GM21825 (cell line): ENCODE results near the gene AWAT2.

Experiments used
- ATAC-seq: cut with Tn5 transposase; IDR thresholded peaks from one replicate; pipeline ENCODE4 v1.9.1; 2021; ENCODE audit warnings: mild to moderate bottlenecking, moderate library complexity; ENCODE audit not compliant: unreplicated experiment

AWAT2 gene

DNA sequence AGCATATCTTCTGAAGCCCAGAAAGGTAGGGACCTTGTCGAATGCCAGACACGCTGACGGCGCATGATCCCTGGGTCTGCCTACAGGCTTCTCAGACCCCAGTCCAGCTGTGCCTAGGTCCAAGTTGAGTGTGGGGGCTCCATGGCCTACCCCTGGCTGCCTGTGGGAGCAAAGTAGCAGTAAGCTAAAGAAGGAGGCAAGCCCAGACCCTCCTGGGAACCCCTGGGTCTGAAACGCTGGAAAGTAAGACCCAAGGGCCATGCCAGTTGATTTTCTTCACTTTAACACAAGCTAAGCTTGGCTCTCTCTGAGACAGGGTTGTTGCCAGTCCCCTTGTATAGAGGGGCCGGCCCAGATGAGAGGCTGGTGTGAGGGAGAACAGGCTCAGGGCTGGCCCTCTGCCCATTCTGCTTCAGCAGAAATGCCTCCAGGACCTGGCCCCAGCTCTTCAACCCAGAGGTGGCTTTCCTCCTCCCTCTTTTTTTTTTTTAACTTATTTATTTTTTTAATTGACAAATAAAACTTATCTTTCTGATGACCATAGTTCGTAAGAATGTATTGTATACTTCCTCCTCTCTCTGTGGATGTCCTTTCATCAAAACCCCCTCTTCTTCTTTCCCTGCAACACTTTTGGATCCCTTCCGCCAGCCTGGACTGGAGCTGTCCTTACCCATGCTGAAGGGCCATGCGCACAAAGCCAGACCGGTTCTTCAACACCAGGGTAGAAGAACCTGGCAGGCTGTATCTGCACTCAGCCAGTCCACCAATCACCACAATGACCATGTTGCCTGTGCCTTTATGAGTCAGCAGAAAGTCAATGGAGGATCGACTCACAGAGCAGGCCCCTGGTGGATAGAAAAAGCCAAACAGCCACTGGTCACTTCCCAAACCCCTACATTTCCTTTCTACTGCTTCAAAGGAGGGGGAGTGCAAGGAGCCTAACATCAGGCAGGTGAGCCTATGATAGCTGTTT, 7.1 kb downstream of the AWAT2 start:
- no peak for ATAC-seq

DNA sequence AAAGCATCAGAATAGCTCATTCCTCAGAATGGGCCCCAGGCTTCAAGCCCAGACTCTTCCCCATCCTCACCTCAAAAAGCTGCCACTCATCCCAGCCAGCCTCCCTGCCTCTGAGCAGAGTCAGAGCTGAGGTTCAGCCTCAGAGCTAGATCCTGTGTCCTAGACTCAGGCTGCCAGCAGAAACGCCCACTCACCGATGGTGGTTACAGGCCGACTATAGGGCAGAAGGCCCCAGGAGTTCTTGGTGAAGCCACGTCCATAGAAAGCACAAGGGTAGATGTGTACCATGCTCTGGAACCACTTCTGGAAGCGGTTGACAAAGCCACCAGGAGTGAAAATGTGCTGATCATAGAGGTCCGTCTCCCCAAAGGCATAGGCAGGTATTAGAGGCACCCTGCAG, 7.7 kb downstream of the AWAT2 start:
- no peak for ATAC-seq

- ATAC-seq, result no peak
Observed at GRCh38 chrX:70039758-70040157, 10.0 kb downstream of the AWAT2 start.

GRCh38 chrX:70038951-70039350, 10.8 kb downstream of the AWAT2 start:
- ATAC-seq, result no peak

GRCh38 chrX:70038515-70038914, 11.2 kb downstream of the AWAT2 start:
- ATAC-seq, result no peak

DNA sequence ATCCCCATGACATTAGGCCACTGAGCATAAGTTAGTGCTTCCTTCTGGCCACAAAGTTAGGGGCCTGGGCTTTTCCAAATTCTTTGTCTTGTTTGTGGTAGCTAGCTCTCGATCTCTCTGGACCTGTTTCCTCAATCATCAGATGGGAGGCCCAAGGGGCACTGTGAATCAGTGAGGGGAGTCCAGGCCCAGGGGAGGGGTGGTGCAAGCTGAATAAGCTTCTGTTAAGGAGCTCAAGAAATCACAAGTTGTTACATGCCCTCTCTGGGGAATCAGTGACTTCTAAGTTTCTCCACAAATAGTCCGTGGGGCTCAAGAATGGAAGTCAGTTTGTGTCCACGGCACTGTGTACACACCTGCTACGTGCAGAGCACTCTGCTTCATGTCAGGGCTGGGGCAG, 15.1 kb downstream of the AWAT2 start:
- ATAC-seq, result no peak

DNA sequence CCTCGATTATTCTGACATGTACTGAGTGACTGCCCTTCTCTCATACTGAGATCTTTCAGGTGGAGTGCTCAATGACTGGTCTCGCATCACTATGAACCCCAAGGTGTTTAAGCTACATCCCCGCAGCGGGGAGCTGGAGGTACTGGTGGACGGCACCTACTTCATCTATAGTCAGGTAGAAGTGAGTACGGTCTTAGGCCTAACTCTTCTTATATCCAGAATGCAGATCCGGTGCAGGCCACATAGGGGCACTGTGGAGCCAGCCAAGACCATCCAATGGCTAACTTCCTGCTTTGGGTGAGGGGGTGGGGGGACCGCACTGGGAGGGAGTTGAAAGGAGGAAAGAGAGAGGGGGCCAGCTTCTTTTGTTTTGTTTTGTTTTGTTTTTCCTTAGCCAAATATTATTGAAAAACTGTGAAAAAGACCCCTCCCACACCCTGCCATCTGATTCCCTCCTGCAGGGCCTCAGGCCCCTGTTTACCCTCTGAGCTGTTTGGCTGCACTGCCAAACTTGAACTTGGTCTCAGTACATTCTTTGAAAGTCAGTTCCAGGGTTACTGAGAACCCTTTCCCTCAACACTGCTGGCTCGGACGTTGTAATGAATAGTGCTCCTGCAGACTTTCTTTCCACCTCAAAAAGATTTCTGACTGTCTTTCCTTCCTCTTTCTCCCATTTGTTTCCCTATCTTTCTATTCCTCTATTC, 16.2 kb downstream of the AWAT2 start:
- ATAC-seq, result peak; percentile 76

- ATAC-seq, result no peak
Observed at GRCh38 chrX:70032792-70033191, 16.9 kb downstream of the AWAT2 start.

GRCh38 chrX:70030301-70030767, 19.4 kb downstream of the AWAT2 start:
- peak; percentile 50 for ATAC-seq

GRCh38 chrX:70029863-70030262, 19.9 kb downstream of the AWAT2 start:
- no peak for ATAC-seq

GRCh38 chrX:70026851-70027200, 22.9 kb downstream of the AWAT2 start:
- no peak for ATAC-seq

DNA sequence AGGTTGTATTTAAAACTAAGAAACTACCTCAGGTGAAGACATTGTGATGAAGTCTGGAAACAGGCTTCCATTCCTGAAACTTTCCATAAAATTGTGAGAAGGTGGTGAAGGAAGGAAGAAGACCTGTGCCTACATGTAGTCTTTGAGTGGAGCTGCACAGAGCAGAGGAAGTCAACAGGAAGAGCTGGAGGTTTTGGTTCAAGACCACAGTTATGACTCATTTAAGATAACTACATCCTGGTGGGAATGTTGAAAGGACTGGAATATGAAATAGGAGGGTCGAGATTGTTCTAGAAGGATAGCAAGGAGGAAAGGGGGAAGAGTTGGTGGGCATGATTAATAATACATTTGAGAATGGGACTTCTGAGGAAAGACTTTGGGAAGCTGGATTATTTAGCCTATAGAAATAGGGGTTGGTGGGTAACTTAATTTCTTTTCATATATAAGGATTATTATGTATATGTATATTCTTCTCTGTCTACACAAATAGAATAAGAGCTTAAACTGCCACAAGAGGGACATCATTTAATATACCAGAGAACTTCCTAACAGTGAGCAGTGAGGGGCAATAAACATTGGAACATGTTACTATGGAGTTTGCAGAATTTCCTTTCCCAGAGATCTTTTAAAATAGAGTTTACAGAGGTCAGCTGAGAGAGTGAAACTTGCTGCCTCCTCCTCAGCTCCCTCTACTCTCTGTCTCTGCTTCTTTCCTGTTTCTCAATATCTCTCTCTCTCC, 23.5 kb downstream of the AWAT2 start:
- ATAC-seq, result no peak

DNA sequence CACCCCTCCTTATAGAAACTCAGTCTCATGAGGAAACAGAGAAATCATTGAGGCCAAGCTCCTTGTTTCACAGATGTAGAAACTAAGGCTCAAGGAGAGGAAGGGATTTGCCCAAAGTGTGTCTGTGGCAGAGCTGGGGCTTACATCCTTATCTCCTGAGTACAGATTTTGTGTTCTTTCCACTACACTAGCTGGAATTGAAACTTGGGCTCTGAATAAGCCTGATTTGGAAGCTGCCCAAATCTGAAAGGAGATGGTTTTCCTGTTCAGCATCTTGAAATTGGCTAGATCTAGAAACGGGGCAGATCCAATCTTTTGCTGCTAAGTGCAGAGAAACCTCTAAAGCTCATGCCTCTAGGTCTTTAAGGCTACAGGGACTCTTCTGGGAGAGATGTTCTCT, 24.3 kb downstream of the AWAT2 start:
- no peak for ATAC-seq

GRCh38 chrX:70022616-70023015, 27.1 kb downstream of the AWAT2 start:
- no peak for ATAC-seq

- no peak for ATAC-seq
Observed at GRCh38 chrX:70016513-70016912, 33.2 kb downstream of the AWAT2 start.

DNA sequence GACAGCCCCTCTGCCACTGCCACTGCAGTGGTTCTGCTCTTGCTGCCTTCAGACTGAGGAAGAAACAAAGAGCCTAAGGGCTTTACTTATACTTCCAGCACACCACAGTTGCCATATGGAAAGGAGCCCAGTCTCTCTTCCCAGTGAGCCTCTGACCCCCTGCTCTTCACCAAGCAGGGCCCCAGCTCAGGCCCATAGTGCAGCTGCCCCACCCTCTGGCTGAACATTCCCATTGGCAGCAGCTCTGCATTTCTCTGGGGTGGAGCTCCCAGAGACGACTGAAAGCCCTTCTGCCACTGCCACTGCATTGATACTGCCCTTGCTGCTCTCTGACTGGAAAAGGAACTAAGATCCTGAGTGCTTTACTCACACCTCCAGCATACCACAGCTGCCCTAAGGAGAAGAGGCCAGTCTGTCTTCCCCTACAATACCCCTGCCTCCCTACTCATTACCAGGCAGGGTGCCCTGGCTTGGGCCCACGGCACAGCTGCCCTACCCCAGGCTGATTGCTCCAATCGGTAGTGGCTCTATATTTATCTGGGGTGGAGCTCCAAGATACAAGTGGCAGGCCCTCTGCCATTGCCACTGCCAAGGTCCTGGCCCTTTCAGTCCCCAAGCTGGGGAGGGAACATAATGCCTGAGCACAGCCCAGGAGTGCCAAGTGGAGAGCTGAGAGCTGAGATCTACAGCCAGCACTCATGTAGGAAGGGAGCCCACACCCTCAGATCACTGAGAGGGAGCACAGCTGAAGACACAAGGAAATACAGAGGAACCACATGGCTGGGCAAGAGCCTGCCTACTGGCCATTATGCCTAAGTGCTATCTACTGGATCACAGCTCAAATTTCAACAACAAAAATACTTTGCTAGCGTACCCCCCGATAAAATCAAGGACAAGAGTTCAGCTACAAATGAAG, 36.0 kb downstream of the AWAT2 start:
- no peak for ATAC-seq

GRCh38 chrX:70012756-70013155, 37.0 kb downstream of the AWAT2 start:
- no peak for ATAC-seq

- no peak for ATAC-seq
Observed at GRCh38 chrX:70009970-70010369, 39.8 kb downstream of the AWAT2 start.

DNA sequence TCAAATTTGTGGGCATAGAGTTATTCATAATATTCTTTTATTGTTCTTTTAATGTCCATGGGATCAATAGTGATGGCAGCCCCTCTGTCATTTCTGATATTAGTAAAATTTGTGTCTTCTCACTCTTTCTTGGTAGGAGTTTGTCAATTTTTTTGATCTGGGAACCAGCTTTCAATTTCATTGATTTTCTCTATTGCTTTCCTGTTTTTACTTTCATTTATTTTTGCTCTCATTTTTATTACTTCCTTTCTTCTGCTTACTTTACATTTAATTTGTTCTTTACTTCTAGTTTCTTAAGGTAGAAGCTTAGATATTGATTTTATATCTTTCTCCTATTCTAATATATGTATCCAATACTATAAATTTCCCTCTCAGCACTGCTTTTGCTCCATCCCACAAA, 40.7 kb downstream of the AWAT2 start:
- ATAC-seq, result no peak

DNA sequence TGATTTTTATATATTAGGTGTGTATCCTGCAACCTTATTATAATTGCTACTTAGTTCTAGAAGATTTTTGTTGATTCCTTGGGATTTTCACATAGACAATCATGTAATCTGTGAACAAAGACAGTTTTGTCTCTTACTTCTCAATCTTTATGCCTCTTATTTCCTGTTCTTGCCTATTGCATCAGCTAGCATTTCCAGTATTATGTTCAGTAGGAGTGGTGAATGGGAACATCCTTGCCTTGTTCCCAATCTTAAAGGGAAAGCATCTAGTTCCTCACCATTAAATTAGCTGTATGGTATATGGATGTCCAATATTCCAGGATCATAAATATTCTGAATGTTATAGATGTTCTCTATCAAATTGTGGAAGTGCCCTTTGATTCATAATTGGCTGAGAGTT, 41.8 kb downstream of the AWAT2 start:
- no peak for ATAC-seq
